Colonic mucosa (tissue), 4 donors: ENCODE data around the gene NOX3. TPM values are rescaled to one million over a fixed set of nuclear protein-coding genes. Genes with fewer than 3 reads are reported as not detected.

Source experiments
- DNase-seq: peaks from one replicate; pipeline ENCODE4 v3.0.0-alpha.2; 2020
- H3K27ac ChIP-seq: fragments of 200-600 bp; one replicate; pipeline ENCODE4 v1.8.0; 2021
- H3K27me3 ChIP-seq: fragments of 200-600 bp; one replicate; pipeline ENCODE4 v1.8.0; 2021
- H3K36me3 ChIP-seq: fragments of 200-600 bp; one replicate; pipeline ENCODE4 v1.8.0; 2021
- H3K4me1 ChIP-seq: fragments of 200-600 bp; one replicate; pipeline ENCODE4 v1.8.0; 2021; ENCODE audit warnings: mild to moderate bottlenecking
- H3K4me3 ChIP-seq: fragments of 200-600 bp; one replicate; pipeline ENCODE4 v1.8.0; 2021
- H3K9ac ChIP-seq, 2 donors: one replicate each; pipeline ENCODE4 v1.7.0; 2013; ENCODE audit warnings: control low read depth in 2 of 2, low read depth in 2 of 2, low read length in 2 of 2
- H3K9me3 ChIP-seq: fragments of 200-600 bp; one replicate; pipeline ENCODE4 v1.8.0; 2021
- CTCF ChIP-seq: fragments of 200-600 bp; IDR thresholded peaks from one replicate; pipeline ENCODE4 v1.8.0; 2022; ENCODE audit warnings: antibody characterized with exemption, mild to moderate bottlenecking
- intact Hi-C: fragments of 100-400 bp; cut with DNase I; formaldehyde crosslinking; loops from one replicate; pipeline ENCODE4 v1.14.1; 2022
- total RNA-seq, 2 donors: library from RNA; stranded (reverse); fragmentation: NEBNext Ultra II Directional in 1 of 2; extraction: Animal tissue kit (Norgen Biotek cat#: 25700) in 1 of 2; gene quantifications; one replicate each; pipeline ENCODE4 v1.2.1, GENCODE V29; 2021
- donor health status: healthy.
- donor health status: DM: no; HTN: no; CAD: no.
- donor health status: DM: no; HTN: no; CAD: no.

Gene NOX3
- total RNA-seq, 2 donors from 2014 or later: not detected

DNA sequence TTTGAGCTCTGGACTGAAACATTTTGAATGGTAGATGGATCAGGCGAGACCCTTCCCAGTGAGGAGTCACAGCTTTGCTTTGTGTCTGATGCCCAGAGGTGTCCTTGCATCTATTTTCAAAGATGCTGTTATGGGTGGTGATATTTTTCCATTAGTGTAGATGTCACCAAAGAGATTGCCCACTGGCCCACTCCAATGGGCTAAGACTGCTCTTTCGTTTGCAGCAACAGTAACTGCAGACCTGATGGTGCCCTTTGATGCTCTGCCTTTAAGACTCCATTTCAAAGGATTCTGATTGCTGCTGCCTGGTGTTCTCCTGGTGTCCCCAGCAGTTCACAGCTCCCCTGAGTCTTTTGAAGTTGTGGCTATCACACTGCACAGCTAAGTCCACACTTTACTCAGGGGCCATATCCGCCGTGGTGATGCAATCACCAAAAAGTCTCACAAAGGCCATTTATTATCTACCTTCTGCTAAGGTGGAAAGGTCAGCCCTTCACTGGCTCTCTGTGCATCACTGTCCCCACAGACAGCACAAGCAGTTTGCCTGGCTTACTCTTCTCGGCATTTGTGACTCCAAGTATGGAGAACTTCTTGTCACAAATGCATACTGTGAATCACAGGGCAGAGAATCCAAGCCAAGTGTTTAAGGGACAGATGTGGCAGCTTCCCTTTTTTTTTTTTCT lies 56.4 kb downstream of the NOX3 start:
- intact Hi-C loops: no loop called here
- H3K9me3 ChIP-seq: no peaks in the 10 kb centered on the region
- H3K9ac ChIP-seq: no peak overlapping the region

GRCh38 chr6:155398701-155399061 lies 57.0 kb downstream of the NOX3 start:
- H3K27me3 ChIP-seq: no peaks in the 10 kb centered on the region
- H3K9me3 ChIP-seq: no peaks in the 10 kb centered on the region
- intact Hi-C loops: no loop called here
- no peak overlapping the region for H3K9ac ChIP-seq
- no peak overlapping the region for H3K27ac ChIP-seq
- no peak overlapping the region for H3K4me3 ChIP-seq
- H3K36me3 ChIP-seq: no peaks in the 10 kb centered on the region
- no peak for DNase-seq
- no peak for TF ChIP-seq CTCF
- no peaks in the 10 kb centered on the region for H3K4me1 ChIP-seq

More for the DNA sequence above, 56.4 kb downstream of the NOX3 start:
- TF ChIP-seq CTCF: no peak
- Histone ChIP-seq H3K36me3 (no peaks in the 10 kb centered on the region), H3K27me3 (no peaks in the 10 kb centered on the region), H3K27ac (no peak overlapping the region), H3K4me1 (no peaks in the 10 kb centered on the region), H3K4me3 (no peak overlapping the region)
- DNase-seq: no peak

- TF ChIP-seq CTCF: no peak
- no peaks in the 10 kb centered on the region for H3K4me1 ChIP-seq
- H3K9me3 ChIP-seq: no peaks in the 10 kb centered on the region
- H3K27ac ChIP-seq: no peak overlapping the region
- no peak for DNase-seq
- no peaks in the 10 kb centered on the region for H3K27me3 ChIP-seq
- no peak overlapping the region for H3K9ac ChIP-seq
- intact Hi-C loops: no loop called here
- H3K4me3 ChIP-seq: no peak overlapping the region
- H3K36me3 ChIP-seq: no peaks in the 10 kb centered on the region
These were observed 57.4 kb downstream of the NOX3 start for GRCh38 chr6:155398221-155398620.

DNA sequence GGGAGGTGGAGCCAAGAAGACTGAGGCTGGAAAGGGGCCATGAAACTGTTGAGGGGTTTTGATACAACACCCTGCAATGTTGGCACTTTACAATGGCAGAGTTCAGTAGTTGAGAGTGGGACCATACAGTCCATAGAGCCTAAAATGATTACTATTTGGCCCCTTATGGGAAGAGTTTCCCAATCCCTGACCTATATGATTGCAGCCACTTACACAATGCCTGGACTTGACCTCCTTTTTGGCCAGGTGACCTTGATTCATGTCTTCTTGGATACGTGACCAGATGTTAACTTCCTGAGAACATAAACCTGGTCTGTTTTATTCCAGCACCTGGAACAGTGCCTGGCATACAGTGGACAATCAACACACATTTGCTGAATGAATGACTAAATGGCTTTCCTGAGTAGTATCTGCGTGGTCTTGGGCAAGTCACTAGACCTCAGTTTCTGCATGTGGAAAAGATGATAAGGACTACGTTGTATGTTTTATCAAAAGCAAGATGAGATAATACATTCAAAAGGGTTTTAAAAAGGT lies 58.4 kb downstream of the NOX3 start:
- Histone ChIP-seq H3K27me3 (no peaks in the 10 kb centered on the region), H3K9me3 (no peaks in the 10 kb centered on the region), H3K9ac (no peak overlapping the region), H3K4me1 (no peaks in the 10 kb centered on the region), H3K36me3 (no peaks in the 10 kb centered on the region), H3K4me3 (no peak overlapping the region), H3K27ac (no peak overlapping the region)
- intact Hi-C loops: no loop called here
- no peak for TF ChIP-seq CTCF
- DNase-seq: no peak

- no peaks in the 10 kb centered on the region for H3K9me3 ChIP-seq
These were observed 59.0 kb downstream of the NOX3 start for GRCh38 chr6:155396605-155397004.

More at GRCh38 chr6:155396605-155397004, 59.0 kb downstream of the NOX3 start:
- intact Hi-C loops: no loop called here
- Histone ChIP-seq H3K27me3 (no peaks in the 10 kb centered on the region), H3K36me3 (no peaks in the 10 kb centered on the region), H3K4me3 (no peak overlapping the region), H3K9ac (no peak overlapping the region), H3K27ac (no peak overlapping the region), H3K4me1 (no peaks in the 10 kb centered on the region)
- no peak for TF ChIP-seq CTCF
- DNase-seq: no peak
